Activated CD8-positive, alpha-beta memory T cell treated with anti-CD3 and anti-CD28 coated beads for 1 hour (primary cell): ENCODE data around the gene GRIP2.

Experiments used
- DNase-seq, 2 donors: peaks; one replicate each; pipeline ENCODE4 v3.0.0-alpha.2; 2020; ENCODE audit warnings: low read depth in 1 of 2; ENCODE audit errors: extremely low read depth in 1 of 2

GRIP2 gene

DNA sequence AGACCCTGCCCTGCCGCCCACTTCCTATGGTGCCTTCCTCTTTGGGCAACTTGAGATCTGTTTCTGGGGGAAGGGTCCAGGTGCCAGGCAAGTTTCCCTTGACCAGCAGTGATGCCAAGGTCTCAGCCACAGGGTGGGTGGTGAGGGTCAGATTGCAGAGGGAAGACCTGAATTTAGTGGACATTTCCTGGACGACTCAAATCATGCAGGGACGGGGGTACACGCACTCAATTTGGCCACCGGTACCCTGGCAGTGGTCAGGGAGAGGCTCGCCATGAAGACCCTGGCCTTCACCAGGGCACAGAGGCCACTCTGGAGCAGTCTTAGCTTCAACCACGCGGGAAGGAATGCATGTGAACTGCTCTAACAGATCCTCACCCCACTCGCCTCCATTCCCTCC lies 1.5 kb upstream of the GRIP2 start:
- no peak for DNase-seq

DNA sequence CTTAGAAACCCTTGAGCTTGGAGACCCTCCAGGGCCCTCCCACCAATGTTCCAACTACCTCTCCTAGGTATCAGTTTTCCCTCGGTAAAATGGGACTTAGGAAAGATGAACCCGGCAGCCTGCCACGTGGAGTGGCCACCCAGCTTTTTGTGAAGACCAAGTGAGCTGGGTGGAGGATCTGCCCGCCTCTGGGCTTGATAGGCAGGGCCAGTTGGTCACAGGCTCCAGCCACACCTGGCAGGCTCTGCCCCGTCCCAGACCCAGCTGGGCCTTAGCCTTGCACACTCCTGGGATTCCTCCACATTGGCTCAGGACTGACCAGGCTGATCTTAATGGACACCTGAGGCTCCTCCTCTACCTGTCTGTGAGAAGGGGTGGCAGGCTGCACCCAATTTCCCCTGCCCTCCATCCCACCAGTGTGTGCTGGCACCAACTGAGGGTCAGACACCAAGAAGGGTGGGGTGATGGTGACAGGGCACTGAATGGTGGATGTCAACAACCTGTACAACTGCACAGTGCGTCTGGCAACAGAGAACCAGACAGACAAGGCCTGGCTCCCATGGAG lies 761 bp upstream of the GRIP2 start:
- no peak for DNase-seq

DNA sequence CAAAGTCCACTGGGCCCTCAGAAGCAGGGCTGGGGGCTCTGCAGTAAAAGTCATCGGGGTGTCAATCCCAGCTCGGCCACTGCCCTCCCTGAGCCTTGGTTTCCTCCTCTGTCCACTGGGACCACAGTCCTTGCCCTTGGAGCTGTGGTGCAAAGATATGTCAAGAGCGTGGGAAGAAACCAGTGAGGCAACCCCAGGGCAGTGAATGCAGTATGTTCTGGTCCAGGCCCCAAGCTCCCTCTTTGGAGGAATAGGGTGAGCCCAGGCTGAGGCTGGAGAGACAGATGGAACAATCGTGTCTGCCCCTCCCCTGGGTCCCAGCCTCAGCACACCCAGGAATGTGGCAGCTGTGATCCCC lies 779 bp downstream of the GRIP2 start:
- no peak for DNase-seq

DNA sequence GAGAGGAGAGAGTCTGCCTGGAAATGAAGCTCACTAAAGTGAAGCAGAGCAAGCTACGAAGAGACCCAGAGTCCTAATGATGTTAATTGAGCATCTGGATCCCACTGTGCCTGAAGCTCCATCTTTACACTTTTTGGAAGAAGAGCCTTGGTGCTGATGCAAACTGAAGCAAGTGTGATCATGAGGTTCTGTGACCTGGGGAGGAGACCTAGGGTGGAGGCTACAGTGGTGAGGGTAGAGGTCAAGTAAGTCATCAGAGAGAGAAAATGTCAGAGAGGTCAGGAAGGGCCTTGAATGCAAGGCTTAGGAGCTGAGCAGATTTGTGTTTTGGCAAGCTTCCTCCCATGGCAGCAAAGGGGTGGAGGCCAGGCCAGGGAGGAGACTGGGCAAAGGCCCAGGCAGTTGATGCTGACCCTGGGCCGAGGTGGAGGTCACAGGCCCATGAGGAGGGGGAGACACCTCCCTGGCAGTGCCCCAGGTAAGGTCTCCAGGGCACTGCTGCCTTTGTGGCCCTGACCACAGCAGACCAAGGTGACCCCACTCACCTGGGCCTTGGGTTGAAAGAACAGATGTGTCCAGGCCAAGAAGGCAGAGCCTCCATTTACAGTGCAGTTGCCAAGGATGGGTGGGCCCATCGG lies 1.6 kb downstream of the GRIP2 start:
- DNase-seq: no peak

DNA sequence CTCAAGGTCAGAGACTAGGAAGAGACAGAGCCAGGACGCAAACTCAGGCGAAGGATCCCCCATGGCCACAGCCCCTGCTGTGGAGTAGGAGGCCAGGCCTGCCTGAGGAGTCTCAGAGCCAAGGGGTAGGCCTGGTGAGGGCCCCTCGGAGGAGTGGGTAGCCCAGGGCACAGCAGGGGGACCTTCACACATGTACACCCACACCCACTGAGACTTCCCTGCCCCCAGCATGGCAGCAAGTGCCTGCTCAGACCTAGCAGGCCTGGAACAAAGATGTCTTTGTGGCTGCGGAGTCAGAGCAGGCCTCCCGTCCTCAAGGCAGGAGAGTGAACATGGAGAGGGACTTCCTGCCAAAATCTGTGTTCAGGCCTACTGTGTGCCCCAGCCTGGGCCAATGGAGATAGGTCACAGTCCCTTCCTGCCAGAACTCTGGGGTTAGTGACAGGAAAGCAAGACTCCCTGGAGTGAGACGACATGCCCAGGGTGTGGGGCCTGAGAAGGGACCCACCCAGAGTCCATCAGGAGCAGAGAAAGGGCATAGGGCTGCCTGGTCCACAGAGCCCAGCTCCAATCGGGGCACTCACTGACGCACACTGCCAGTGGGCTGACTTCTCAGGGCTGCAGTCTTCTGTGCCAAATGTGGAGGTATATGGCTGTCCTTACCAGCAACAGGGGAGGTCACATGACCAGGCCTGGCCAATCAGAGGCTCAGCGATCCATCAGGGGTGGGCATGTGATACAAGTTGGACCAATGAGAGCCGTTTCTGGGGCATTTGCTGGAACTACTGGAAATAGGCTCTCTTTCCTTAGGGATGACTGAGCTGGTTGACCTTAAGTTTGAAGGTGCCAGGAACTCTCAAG lies 2.3 kb downstream of the GRIP2 start:
- no peak for DNase-seq

DNA sequence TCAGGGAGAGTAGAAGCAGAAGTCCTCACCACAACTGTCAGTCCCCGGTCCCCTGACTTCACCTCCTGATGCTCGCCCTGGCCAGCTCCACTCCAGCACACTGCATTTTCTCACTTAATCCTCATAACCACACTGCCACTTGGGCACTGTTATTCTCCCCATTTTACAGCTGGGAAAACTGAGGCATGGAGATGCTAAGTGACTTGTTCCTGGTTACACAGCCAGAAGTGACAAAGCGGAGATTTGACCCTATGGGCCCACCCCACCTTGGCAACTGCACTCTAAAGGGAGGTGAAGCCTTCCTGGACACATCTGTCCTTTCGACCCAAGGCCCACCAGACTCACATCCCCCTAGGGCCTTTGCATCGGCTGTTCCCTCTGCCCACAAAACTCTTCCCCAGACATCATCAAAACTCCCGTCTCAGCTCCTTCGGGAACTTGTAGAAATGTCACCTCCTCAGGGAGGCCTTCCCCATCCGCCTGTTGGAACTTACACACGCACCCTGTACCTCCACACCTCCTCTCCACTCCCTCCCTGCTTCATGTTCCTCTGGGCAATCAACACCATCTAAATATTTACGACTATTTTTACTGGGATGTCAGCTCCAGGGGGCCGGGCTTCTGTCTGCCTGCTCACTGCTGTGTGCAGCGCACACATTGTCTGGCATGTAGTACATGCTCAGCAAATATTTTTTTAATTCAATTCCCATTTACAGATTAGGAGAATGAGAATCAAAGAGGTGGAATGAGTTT lies 3.1 kb downstream of the GRIP2 start:
- no peak for DNase-seq

DNA sequence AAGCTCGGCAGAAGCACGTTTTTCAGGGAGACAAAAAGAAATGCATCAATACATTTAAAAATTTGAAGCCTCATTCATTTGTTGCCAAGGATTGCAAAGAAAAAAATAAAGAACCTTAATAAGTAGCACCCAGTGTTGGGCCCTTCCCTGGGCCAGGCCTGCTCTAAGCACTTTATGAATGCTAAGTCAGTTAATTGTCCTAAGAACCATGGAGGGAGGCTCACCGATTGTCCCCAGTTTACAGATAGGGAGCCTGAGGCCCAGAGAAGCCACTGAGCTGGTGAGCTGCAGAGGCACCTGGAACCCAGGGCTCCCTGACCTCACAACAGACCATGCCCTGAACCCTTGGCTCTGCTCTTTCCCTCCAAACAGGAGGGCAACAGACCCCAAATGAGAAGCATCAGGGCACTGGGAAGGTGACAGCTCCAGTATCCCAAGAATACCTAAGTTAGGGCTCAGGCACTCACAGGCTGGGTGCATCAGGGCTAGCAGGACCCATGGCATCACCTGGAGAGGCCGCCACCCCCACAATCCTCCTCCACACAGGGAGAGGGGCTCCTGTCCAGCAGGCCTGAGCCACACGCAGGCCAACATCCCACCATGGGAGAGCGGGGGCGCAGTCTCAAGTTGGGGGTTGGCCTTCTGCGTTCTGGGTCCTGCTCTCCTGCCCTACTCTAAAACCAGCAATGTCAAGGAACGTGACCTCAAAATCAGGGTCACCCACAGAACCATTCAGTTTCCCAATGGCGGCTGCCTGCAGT lies 3.9 kb downstream of the GRIP2 start:
- no peak for DNase-seq

DNA sequence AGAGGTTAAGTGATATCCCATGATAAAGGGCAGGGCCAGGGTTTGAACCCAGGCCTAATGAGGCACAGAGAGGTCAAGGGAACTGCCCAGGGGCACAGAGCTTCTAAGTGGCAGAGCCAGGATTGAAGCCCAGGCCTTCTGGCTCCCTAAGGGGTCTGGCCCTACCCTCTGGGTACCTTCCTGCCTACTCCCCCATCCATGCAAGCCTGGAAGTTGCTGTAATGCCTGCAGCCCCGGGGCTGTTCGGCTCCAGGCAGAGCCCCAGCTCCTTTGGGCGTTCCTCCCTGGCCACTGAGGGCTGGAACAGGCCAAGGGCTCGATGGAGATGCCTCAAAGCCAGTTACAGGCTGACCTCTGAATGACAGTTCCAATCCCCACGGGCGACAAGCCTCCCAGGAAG lies 4.5 kb downstream of the GRIP2 start:
- no peak for DNase-seq

DNA sequence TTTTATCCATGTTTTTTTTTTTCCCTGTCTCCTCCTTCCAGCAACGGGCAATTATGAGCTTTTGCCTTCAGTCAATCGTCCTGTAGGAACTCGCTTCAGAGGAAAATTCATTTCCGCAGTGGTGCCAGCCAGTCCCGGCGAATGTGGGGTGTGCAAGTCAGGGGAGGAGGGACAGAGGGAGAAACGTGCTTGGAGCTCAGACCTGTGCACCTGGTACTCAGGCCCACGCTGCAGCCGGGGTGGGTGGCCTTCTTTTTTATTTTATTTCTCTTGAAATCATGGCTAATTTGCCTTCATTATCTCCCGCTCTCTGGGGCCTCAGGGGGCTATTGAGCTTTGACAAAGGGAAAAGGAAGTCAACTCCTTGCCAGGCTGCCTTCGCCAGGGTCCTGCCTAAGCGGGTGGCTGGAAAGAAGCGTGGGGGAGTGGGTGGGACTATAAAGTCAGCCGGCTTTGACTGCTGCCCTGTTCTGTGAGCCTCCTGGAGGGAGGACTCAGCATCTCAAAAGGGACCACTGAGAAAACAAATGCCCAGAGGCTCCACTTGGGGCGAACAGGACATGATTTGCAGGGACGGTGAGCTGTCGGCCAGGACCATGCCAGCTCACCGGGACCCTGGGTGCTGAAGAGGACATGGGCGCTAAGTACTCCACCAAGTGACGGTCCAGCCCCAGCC lies 5.5 kb downstream of the GRIP2 start:
- DNase-seq: no peak

DNA sequence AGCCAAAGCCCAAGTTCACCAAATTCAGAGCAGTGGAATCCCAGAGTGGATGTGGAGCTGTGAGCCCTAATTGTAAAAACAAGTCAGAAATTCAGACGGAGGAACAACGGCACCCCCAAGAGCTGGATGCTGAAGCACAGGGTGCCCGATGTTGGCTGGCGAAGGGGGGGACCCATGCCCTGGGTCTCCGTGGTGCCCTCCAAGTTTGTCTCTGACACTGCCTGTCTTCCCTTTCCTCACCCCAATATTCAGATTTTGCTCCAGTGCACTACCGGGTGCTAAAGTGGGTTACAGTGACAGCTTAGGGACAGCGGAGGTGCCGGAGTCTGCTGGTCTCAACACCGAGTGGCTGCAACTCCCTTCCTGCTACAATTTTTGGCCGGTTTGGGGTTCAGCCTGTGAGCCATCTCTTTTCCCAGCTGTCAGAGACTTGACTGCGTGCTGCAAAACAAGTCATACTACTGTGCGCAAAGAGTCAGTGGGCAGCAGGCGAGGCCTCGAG lies 6.6 kb downstream of the GRIP2 start:
- DNase-seq: no peak

DNA sequence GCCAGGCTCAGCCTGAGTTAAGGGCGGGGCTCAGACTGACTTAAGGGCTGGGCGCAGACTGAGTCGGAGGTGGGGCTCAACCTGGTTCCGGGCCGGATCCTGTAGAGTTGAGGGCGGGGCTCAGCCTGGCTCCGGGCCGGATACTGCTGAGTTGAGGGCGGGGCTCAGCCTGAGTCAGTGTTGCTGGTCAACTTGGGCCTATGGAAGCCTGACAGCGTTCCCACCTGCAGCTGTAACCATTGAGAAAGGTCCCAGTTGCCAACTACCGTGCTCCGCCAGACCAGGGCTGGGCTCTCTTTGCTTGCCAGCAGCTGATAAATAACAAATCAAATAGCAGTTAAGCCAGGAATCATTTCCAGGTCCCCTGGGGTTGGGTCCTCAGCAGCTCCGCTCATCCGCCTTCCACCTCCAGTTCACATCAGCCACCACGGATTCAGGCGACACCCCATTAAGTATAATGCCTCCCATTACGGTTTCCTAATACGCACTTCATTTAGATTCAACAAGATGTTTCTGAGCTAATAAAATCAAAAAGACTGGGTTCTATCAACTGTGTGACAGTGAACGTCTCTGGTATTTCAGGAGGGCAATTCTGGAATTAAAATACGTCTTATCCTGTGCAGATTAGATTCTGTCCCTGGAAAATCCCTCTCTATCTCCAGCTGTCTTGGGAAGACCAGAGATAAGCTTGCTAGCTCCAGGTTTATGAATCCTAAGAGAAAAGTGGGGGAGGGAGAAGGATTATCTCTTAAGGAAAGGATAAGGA lies 7.3 kb downstream of the GRIP2 start:
- DNase-seq: no peak

DNA sequence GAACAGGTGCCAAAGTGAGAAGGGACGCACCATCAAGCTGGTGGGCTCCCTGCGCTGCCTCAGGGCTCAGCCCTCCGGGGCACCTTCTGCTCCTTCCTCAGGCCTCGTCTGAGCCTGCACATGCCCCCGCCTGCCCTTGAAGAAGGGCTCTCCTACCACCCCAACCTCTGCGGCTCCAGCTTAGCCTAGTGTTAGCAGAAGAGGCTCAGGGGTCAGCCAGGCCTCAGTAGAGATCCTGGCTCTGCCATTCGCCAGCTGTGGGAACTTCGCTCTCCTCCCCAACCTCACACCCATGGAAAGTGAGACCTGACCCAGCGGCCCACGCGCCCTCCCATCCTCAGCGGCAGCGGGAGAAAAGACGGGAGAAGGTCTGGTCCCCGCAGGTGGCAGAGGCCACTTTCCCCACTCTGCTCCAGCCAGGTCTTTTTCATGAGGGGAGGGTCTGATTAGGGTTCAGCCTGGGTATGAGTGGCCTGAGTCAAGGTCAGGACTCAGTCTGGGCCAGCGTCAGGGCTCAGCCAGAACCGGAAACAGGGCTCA lies 8.2 kb downstream of the GRIP2 start:
- no peak for DNase-seq

DNA sequence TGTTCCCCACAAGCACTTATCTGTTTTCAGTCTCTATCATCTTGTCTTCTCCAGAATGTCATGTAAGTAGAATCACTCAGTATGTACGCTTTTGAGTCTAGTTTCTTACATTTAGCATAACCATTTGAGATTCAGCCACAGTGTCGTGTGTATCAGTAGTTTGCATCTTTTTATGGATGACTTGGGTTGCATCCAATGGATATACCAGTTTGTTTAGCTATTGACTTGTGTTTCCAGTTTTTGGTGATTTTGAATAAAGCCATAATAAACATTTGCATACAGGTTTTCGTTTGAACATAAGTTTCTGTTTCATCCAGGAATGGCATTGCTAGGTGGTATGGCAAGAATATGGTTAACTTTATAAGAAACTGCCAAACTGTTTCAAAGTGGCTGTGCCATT lies 12.1 kb downstream of the GRIP2 start:
- DNase-seq: no peak

DNA sequence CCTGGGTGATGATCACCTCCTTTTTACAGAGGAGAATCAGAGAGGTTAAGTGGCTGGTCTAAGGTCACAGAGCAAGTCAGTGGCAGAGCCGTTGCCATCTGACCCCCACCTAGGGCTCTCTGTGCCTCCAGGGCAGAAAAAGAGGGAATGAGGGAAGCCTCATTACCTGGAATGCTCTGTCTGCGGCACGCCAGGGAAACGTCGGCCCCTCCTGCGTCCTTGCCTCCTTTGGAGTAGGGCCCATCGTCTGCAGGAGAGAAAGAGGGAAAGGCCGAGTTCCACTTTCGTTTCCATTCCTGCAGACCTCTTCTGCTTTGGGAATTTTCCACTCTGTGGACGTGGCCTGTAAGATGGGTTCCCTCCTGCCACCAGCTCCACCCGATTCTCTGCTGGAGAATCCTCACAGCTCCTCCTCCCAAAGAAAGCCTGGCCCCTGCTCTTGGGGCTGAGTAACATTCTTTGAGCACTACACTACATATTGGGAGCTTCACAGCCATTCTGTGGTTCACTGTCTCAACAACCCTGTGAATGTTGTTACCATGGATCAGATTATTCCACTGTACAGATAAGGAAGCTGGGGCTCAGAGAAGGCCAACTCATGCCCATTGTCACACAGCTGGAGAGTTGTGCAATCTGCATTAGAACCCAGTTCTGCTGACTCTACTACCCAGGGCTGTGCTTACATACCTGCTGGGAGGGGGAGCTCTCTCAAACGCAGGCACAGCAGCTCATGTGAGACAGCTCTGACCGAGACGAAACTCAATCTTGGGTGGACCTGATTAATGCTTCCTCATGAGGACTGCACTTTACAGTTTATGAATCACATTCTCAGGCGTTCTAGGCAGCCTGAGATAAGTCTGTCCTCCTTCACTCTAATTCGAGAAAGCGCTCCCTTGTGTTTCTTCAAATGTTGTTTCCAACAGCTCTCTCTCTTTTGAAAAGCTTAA lies 14.2 kb downstream of the GRIP2 start:
- DNase-seq: no peak

DNA sequence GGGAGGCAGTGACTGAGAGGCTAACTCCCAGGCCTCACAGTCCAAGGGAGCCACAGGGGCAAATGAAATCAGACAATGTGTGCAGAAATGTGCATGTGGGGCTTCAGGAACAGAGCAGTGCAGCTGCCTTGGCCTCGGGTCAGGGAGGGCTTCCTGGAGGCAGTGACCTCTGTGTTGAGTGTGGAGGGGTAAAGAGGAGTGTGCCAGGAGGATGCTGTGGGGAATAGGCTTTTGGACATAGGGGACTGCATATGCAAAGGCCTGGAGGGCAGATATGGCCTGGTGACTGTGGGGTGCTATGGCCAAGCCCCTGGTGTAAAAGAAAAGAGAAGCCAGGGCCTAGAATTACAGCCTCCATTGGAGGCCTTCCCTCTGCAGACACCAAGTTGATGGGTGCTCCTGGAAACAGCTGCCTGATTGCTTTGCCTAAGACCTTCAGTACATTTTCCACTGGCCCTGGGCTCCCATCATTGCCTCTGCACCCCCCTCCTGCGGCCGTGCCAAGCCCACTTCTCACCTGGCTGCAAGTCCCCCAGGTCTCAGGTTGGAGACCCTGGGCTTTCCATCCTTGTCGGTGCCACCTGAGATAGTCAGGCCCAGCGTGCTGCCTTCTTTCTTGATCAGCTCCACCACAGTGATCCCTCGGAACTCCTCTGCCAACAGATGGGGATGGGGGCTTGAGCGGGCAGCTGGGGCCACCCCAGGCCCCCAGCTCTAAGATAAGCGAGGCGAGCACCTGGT lies 15.1 kb downstream of the GRIP2 start:
- DNase-seq: no peak

DNA sequence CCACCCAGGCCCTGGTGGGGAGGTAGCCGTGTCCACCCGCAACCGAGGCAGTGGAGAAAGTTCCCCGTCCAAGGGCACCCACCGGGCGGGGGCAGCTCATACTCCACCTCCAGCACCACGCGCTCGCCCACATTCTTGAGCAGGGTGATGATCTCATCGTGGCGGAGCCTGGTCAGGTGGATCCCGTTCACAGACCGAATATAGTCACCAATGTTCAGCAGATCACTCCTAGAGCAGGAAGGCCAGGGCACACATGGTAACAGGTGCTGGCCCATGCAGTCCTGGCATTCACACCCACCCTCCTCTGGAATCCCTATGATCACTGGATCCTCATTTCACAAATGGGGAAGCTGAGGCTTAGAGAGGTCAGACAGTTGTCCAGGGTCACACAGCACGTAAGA lies 15.8 kb downstream of the GRIP2 start:
- no peak for DNase-seq

DNA sequence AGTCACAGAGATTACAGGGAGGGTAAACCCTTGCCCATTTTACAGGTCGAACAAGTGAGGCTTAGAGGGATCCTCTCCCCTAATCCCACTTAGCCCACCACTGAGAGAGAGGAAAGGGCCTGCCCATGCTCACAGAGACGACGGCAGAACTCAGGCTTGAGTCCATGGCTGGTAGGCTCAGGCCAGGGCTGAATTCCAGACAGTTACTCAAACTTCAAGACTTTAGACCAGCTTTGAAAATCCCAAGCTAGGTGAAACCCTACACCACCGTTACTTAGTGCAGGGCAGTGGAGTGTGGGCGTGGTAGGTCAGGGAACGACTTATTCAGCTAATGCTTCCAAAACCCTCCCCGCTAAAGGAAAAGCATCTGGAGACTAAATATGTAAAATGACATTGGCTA lies 16.4 kb downstream of the GRIP2 start:
- no peak for DNase-seq
